ES-I3 (cell line): Measurements from ENCODE around the gene EEF1AKMT3.

Experiments
- H3K36me3 ChIP-seq: 2 replicates; pipeline ENCODE4 v1.6.1; 2013; ENCODE audit warnings: mild to moderate bottlenecking, low read length, control low read depth, moderate library complexity; ENCODE audit not compliant: insufficient read depth
- H3K4me1 ChIP-seq: 2 replicates; pipeline ENCODE4 v1.6.1; 2013; ENCODE audit warnings: mild to moderate bottlenecking, control low read depth, low read length; ENCODE audit not compliant: insufficient read depth
- H3K9ac ChIP-seq: 2 replicates; pipeline ENCODE4 v1.6.1; 2013; ENCODE audit warnings: low read depth, mild to moderate bottlenecking, low read length, moderate library complexity
- H3K9me3 ChIP-seq: 2 replicates; pipeline ENCODE4 v1.6.1; 2013; ENCODE audit warnings: mild to moderate bottlenecking, low read length, moderate library complexity; ENCODE audit not compliant: control insufficient read depth, insufficient read depth

The EEF1AKMT3 gene

DNA sequence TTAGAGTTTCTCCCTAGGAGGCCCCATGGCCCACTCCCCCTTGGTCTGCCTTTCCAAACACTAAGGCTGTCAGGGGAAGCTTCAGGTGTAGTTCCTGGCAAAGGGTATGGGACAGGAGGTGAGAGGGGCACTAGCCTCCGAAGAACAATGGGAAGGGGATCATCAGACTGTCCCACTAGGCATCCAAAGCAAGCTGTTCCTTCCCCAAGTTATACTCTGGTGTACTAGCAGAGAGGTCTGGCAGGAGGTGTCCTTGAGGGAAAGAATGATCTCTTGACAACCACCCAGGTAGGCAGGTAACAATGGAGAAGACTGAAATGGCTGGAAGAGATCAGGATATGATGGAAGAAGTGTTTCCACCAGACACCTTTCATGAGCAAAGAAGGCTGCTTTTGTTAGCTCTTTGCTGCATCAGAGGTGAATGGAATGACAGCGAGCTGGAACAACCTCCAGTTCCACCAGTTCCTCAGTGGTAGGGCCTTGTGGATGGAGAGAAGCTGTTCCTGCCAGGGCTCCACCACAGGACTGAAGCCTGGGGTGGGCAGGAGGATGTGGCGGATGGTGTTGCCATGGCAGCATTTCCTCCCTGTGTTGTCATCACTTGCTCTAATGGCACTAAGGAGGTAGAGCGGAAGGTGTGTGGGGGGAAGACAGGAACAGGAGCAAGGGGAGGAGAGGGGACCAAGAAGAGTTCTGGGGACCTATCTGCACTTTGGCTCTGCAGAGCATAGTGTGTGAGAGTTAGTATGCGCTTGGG is 31.6 kb upstream of the EEF1AKMT3 start:
- Histone ChIP-seq H3K9ac (no peak overlapping the region), H3K36me3 (no peaks in the 10 kb centered on the region), H3K4me1 (peaks cover 10% of the 10 kb centered on the region), H3K9me3 (no peaks in the 10 kb centered on the region)

DNA sequence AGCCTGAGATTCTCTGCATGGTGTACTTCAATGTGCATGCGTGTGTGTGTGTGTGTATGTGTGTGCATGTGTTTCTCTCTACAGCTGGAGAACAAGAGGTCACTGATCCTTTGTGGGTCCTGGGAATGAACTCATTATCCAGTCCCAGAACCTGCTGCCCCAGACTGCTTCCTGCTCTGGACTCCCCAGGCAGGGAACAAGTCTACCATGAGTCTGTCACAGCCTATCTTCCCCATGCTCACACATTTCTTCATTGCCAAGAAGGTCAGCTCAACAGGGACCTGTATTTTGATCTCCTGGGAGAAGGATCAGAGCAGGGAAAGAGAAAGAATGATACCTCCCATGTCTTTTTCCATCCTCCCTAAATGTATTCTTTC is 31.0 kb upstream of the EEF1AKMT3 start:
- H3K36me3 ChIP-seq: no peaks in the 10 kb centered on the region
- peaks cover 10% of the 10 kb centered on the region for H3K4me1 ChIP-seq
- peak overlapping the region; percentile 22; the same call in 1 of the 2 replicates for H3K9ac ChIP-seq
- H3K9me3 ChIP-seq: no peaks in the 10 kb centered on the region

- no peaks in the 10 kb centered on the region for H3K9me3 ChIP-seq
- 0 out of 2 replicates have a peak, but pooled peaks cover 3% of the 10 kb centered on the region for H3K36me3 ChIP-seq
- peak overlapping the region; percentile 22; the same call in 1 of the 2 replicates for H3K9ac ChIP-seq
- H3K4me1 ChIP-seq: peaks cover 7% of the 10 kb centered on the region; the same call in 1 of the 2 replicates
Measured at GRCh38 chr12:57741844-57742738, 30.3 kb upstream of the EEF1AKMT3 start.

GRCh38 chr12:57743769-57744168 is 28.6 kb upstream of the EEF1AKMT3 start:
- H3K9ac ChIP-seq: no peak overlapping the region
- peaks cover 11% of the 10 kb centered on the region; the same call in 1 of the 2 replicates for H3K36me3 ChIP-seq
- H3K9me3 ChIP-seq: no peaks in the 10 kb centered on the region
- peaks cover 7% of the 10 kb centered on the region; the same call in 1 of the 2 replicates for H3K4me1 ChIP-seq

DNA sequence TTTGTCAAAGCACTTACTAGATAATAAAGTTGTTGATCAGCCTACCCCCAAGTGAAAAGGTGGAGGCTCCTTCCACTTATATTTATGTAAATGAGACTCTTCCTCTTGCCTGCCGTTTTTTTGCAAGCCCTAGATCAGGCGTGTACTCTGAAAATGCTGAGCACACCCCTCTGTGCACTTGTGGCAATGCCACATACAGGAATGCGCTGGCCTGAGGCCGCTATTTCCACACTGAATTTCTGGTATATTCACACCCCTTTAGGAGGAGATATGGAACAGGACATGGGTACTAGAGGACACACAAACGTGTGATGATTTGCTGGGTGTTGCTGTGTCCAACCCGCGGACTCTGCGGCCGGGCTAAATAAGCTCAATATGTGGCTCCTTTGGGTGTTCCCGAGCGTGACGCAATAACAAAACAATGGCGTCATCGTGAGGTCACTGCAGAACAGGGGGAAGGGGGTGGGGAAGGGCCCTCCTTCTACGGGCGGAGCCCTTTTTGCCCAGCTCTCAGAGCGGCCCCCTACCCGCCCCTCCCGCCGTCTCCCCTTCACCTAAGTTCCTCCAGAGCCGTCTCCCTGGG is 28.1 kb upstream of the EEF1AKMT3 start:
- peak overlapping the region; percentile 94 for H3K9ac ChIP-seq
- peaks cover 14% of the 10 kb centered on the region; the same call in 1 of the 2 replicates for H3K36me3 ChIP-seq
- H3K9me3 ChIP-seq: no peaks in the 10 kb centered on the region
- peaks cover 3% of the 10 kb centered on the region; the same call in 1 of the 2 replicates for H3K4me1 ChIP-seq

GRCh38 chr12:57744777-57745484 is 27.5 kb upstream of the EEF1AKMT3 start, which contains the start of gene TSPAN31:
TSS of gene TSPAN31 (plus strand) at chr12:57745039. CDS start at chr12:57745155, 116 bp downstream.
- Histone ChIP-seq H3K4me1 (no peaks in the 10 kb centered on the region), H3K36me3 (peaks cover 17% of the 10 kb centered on the region; the same call in 1 of the 2 replicates), H3K9me3 (no peaks in the 10 kb centered on the region), H3K9ac (peak within 1 kb of the TSS; percentile 94)

GRCh38 chr12:57745485-57745881 is 26.9 kb upstream of the EEF1AKMT3 start:
- Histone ChIP-seq H3K4me1 (no peaks in the 10 kb centered on the region), H3K9ac (peak overlapping the region; percentile 94), H3K36me3 (peaks cover 17% of the 10 kb centered on the region; the same call in 1 of the 2 replicates), H3K9me3 (no peaks in the 10 kb centered on the region)

DNA sequence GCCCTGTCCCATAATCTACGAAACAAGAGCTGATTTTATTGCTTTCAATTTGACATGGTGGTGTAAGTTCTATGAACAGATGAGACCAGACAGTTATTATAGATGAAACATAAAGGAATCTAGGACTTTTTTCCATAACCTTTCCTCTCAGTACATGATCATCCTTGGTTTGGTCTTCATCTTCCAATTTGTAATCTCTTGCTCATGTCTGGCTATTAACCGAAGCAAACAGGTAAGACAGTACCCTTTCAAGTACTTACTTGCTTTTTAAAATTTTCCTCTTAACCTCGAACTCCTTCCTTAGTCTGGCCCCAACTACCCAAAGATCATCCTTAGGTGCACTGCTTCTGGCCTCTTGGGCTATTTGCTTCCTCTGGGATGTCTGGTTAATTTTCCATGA is 26.4 kb upstream of the EEF1AKMT3 start:
- no peaks in the 10 kb centered on the region for H3K9me3 ChIP-seq
- H3K36me3 ChIP-seq: peaks cover 17% of the 10 kb centered on the region; the same call in 1 of the 2 replicates
- no peak overlapping the region for H3K9ac ChIP-seq
- no peaks in the 10 kb centered on the region for H3K4me1 ChIP-seq

DNA sequence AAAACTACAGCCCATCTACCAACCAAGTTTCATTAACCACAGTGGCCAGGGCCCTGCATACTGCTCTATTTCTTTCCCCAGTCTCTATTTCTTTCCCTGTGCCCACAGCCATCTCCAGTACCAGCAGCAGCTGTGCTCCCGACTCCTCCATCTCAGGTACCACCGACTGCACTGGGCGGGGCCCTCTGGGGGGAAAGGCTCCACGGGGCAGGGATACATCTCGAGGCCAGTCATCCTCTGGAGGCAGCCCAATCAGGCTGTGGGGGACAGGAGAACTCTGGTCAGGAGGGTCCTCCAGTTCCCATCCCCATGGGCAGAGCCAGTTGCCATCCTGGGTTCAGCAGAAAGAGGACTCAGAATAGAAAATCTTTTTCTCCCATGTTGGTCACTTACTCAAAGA is 23.4 kb upstream of the EEF1AKMT3 start:
- Histone ChIP-seq H3K4me1 (peaks cover 7% of the 10 kb centered on the region; the same call in 1 of the 2 replicates), H3K36me3 (peaks cover 17% of the 10 kb centered on the region; the same call in 1 of the 2 replicates), H3K9me3 (no peaks in the 10 kb centered on the region), H3K9ac (no peak overlapping the region)

DNA sequence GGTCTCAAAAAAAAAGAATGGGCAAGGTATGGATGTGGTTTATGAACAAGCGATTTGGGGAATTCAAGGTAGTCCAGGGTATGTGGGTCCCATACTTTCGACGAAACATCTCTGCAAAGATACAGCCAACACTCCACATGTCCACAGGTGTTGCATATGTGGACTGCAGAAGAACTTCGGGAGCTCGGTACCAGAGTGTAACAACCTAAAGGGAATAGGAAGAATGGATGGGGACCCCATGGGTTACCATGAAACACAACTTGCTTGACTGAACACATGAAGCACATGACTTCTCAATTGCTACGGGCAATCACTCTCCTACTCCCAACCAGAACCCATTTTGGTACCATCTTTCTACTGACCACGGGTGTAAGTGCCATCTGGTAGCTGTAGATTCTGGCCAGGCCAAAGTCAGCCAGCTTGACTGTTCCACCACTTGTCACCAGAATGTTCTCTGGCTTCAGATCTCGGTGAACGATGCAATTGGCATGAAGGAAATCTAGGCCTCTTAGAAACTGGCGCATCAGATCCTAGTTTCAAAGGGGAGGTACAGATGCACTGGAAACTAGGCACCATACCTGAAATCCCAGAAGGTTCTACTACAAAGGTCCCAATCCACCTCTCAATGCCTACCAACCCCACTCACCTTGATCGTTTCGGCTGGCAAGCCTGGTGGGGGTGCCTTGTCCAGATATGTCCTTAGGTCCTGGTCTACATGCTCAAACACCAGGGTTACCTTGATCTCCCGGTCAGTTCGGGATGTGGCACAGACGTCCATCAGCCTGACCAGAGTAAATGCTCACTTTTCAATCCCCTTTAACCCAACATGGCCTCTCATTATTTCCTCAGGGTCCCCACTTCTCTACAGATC is 21.6 kb upstream of the EEF1AKMT3 start:
- peaks cover 17% of the 10 kb centered on the region; the same call in 1 of the 2 replicates for H3K36me3 ChIP-seq

DNA sequence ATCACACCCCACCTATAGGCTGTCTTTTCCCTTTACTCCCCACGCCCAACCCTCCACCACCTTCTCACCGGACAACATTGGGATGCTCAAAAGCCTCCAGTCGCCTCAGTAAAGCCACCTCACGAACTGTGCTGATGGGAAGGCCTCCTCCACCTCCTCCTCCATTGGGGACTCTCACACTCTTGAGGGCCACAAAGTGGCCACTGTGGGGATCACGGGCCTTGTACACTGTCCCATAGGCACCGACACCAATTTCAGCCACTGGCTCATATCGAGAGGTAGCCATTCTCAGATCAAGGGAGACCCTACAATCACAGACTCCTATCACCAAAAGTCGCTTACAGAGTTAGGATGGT is 21.0 kb upstream of the EEF1AKMT3 start:
- H3K9ac ChIP-seq: peak overlapping the region; percentile 80
- H3K9me3 ChIP-seq: no peaks in the 10 kb centered on the region; the same call in 1 of the 2 replicates
- peaks cover 17% of the 10 kb centered on the region; the same call in 1 of the 2 replicates for H3K36me3 ChIP-seq
- H3K4me1 ChIP-seq: peaks cover 7% of the 10 kb centered on the region; the same call in 1 of the 2 replicates

More for the DNA sequence above, 21.6 kb upstream of the EEF1AKMT3 start:
- peaks cover 7% of the 10 kb centered on the region; the same call in 1 of the 2 replicates for H3K4me1 ChIP-seq
- no peaks in the 10 kb centered on the region; the same call in 1 of the 2 replicates for H3K9me3 ChIP-seq
- H3K9ac ChIP-seq: peak overlapping the region; percentile 80

GRCh38 chr12:57751788-57752667 is 20.4 kb upstream of the EEF1AKMT3 start, which contains the start of gene CDK4:
TSS of gene CDK4 (minus strand) at chr12:57752310. CDS start at chr12:57751717, 593 bp downstream.
- H3K9ac ChIP-seq: peak within 1 kb of the TSS; percentile 80
- H3K4me1 ChIP-seq: peaks cover 7% of the 10 kb centered on the region; the same call in 1 of the 2 replicates
- peaks cover 14% of the 10 kb centered on the region; the same call in 1 of the 2 replicates for H3K36me3 ChIP-seq
- no peaks in the 10 kb centered on the region; the same call in 1 of the 2 replicates for H3K9me3 ChIP-seq
